GM19395 (cell line): ENCODE measurements around the gene MSI1.

Experiments
- ATAC-seq: cut with Tn5 transposase; IDR thresholded peaks from one replicate; pipeline ENCODE4 v1.9.1; 2021; ENCODE audit warnings: mild to moderate bottlenecking, moderate library complexity; ENCODE audit not compliant: unreplicated experiment

The MSI1 gene

DNA sequence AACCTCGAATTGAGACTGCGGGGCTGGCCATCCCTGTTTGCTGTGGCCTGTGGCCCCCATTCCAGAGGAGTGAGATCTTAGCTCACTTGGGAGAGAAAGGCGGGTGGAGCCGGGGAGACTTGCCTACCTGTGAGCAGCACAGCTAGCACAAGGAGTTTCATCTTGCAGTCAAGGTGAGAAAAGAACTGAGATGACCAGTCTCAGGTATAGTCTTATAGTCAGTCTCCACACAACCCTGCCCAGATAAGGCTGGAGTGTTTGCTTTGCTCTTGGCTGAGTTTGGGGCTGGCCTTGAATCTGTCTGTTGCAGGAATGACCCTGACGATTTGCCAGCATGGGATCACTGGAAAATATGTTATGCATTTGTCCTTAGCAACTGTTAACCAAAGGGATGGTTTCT is 41.4 kb downstream of the MSI1 start, which contains the start of gene PLA2G1B:
TSS of gene PLA2G1B (minus strand) at position 187 of the 400 bp plus-strand sequence. CDS start at position 161, 26 bp downstream.
- ATAC-seq: no peak

DNA sequence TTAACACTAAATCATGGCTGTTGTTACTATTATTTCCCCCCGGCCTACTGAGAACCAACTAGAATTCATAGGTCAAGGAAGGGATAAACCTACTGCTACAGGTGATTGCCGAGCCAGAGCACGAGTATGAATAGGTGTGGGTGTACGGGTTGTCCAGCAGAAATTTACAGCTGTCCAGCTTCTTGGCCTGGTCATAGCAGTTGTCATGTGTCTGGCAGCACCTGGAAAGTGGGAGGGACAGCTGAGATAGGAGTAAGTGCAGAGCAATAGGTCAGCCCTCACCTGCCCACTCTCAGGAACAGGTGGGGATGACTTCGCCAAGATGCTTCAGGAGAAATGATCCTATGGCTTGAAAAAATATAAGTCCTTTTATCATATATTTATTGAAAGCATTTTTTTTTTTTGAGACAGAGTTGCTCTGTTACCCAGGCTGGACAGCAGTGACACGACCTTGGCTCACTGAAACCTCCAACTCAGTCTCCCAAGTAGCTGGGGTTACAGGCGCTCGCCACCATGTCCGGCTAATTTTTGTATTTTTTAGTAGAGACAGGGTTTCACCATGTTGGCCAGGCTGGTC is 44.0 kb downstream of the MSI1 start:
- ATAC-seq: no peak

DNA sequence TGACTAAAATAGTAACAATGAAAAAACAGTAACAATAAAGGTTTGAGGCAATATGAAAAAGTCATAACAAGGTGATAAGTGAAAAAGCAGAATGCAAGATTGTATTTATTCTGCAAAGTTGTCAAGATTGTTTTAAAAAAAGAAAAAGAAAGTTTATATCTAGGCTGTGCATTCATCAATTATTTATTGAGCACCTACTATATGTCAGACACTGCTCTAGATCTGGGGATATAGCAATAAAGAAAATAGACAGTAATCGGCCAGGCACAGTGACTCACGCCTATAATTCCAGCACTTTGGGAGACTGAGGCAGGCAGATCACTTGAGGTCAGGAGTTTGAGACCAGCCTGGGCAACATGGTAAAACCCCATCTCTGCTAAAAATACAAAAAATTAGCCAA is 45.2 kb downstream of the MSI1 start:
- ATAC-seq: no peak

DNA sequence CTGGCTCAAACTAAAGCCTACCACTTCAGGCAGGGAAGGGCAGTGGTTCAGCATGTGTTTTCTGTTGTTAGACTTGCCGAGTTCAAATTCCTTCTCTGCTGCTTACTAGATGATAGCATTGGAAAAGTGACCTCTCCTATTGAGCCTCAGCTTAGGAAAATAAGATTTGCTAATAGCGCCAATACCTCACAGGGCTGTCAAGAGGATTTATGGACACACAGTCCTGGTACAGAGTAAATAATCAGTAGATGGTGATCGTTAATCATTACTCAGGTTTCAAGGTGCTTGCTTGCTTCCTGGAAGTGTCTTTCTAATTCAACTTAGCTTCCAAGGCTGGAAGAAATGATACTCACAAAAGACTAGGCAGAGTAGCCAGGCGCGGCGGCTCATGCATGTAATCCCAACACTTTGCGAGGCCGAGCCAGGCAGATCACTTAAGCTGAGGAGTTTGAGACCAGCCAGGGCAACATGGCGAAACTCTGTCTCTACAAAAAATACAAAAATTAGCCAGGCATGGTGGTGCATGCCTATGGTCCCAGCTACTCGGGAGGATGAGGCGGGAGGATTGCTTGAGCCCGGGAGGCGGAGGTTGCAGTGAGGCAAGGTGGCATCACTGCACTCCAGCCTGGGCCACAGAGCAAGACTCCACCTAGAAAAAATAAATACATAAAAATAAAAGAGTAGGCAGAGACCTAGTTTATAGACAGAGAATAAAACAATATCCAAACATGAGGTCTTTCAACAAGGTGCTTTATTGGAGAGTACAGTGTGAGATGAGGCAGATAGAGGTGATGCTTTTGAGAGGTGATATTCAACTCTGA is 47.4 kb downstream of the MSI1 start:
- ATAC-seq: no peak

DNA sequence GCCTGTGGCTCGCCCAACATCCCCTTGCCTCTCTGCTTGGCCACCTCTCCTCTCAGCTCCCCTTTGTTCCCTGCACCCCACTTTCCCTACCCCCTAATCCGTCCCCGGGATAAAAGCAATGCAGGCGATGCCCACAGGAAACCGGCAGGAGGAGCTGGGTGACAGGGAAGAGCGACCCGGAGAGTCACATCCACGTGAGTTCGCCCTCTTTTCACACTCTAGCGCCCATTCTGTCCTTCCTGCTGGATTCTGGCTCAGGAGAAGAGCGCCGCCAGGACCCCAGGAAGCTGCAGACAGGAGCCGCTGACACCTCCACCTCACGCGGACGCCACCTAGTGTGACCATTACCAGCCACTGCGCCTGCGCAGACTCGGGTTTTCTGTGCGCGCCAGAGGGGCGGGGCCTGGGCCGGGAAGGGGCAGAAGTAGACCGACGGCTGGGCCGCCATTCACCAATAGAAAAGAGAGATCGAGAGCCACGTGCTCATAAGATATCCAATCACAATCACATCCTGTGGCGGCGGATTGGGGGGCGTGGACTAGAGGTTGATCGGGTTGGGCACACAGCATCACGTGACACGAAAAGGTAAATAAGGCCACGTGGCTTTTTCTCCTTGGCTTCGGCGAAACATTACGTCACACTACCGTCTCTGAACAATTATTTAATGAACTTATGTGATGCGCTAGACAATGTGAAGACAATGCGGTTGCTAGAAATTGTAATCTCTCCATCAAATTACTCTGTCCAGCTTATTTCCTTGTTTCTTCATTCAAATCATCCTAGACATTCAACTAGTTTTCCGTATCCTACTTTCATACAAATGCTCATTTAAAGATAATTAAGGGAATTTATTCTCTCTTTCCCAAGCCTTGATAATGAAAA is 51.5 kb downstream of the MSI1 start:
- peak; percentile 99 for ATAC-seq

DNA sequence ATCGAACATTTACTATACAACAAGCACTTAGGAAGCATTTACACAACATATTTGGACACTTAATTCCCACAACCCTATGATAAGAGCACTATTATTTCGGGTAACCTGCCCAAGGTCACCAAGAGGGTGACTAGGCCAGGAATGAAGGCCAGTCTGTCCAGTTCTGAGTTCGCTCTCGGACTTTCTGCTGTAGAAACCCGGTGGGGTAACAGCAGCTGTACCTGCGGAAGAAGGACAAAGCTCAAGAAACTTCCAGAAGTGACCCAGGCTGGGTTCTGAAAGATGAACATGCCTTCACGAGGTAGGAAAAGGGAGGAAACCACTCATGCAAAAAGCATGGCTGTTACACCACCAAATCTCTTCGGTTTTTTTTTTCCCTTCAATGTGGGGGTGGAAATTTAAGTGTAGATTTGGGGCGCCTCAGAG is 52.2 kb downstream of the MSI1 start:
- ATAC-seq: no peak

DNA sequence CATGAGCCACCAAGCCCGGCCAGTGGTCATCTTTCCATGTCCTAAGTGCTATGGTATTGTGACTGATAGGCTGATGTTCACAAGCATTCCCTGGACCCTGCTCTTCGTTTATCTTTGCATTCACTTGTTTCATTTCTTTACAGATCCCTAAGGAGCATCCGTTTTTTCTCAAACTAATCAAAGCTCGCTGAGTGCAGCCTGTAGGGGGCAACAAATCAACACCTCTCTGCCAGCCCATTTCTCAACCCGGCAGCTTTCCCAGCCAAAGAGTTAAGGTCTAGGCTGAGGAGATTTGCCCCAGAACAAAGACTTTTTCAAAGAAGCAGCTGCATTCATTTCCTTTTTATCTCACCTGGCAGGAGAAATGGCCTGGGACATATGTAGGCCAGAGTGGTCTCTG is 54.7 kb downstream of the MSI1 start:
- ATAC-seq: no peak

DNA sequence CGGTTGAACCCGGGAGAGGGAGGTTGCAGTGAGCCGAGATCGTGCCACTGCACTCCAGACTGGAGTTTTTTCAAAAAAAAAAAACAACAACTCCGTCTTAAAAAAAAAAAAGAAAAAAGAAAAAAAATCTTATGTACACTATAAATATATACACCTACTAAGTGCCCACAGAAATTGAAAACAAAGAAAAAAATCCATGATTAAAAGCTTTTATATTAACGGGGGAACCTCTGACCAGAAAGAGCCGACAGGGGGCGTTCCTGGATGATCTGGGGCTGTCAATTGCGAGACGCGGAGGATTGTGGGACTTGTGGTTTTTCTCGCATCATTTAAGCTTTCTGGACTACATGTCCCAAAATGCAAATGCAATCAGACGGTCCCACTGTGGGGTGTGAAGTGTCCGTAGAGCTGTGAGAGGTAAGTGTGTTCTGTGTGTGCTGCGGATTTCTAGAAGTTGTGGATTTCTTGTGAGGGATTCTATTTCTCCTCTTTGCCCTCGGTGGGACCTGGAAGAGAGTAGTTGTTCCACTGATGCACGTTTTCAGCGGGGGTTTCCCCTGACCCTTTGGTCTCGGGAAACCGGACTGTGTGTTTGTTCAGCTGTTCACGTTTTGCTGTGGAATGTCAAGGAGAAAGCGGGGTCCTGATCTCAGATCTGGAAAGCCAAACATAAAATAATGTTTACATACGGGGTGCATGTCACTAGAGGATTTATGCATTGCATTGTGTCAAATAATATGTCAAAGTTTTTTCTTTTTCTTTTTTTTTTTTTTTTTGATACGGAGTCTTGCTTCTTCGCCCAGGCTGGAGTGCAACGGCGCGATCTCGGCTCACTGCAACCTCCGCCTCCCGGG is 66.8 kb downstream of the MSI1 start, which contains the start of gene SIRT4:
TSS of gene SIRT4 (plus strand) at position 360 of the 854 bp plus-strand sequence. CDS start 1,241 bp downstream, outside the sequence.
- ATAC-seq: peak; percentile 98

DNA sequence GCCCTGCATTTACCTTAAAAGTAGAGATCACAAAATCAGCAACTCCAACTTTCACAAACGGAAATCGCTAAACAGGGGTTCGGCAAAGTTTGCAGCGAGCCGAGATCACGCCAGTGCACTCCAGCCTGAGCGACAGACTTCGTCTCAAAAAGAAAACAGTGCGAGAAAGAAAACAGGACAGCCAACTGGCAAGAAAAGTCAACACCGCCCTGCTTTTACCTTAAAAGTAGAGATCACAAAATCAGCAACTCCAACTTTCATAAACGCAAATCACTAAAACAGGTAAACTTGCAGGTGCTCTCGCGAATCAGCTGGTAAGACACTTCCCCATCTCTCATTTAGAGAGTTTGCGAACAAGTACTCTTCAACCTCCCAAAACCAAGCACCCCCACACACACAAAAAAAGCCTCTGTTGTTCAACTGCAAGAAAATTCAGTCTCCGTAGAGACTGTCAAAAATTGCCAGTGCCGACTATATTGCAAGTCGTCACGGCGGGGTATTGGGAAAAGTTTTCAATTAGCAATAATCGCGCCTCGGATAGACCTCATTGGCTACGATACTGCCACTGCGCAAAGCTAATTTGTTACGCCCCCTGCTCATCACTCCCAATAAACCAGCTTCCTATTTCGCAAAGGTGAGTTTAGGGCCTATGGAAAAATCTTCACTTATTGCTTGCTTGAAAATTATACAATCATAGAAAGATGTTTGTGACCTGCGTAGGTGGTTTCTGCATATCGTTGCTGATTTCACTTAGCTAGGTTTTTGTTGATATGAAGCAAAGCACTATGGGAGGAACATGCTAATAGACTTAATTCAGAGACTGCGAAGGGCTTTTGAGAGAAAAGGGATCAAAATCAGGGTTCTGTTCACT is 76.1 kb downstream of the MSI1 start, which contains the start of gene RNU4-1:
TSS of gene RNU4-1 (minus strand) at position 577 of the 871 bp plus-strand sequence.
- ATAC-seq: peak; percentile 58

DNA sequence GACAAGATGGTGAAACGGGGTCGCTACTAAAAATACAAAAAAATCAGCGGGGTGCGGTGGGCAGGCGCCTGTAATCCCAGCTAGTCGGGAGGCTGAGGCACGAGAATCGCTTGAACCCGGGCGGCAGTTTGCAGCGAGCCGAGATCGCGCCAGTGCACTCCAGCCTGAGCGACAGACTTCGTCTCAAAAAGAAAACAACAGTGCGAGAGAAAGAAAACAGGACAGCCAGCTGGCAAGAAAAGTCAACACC is 76.6 kb downstream of the MSI1 start:
- ATAC-seq: no peak
